HG02970 (cell line): ENCODE measurements around the gene RGCC.

Source experiments
- ATAC-seq: cut with Tn5 transposase; IDR thresholded peaks from one replicate; pipeline ENCODE4 v1.9.1; 2021; ENCODE audit warnings: mild to moderate bottlenecking, moderate library complexity, moderate number of reproducible peaks; ENCODE audit not compliant: unreplicated experiment, low FRiP score

Gene RGCC

DNA sequence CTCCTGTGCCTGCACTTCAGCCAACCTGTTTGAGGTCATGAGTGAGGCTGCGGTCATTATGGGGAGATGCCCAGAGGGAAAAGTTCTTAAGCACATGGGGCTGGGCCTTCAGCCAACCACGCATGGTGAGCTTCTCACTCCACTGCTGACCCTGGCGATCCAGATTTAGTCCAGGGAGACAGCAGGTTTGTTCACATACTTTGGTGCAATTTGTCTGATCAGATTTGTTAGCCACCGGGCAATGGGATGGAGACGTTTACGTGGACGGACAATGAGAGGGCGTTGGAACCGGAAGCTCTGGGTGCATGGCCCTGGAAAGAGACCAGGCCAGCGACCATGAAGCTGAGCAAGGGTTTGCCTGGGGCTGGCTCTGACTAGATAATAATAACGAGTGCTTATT lies 56.2 kb downstream of the RGCC start:
- ATAC-seq, result no peak

DNA sequence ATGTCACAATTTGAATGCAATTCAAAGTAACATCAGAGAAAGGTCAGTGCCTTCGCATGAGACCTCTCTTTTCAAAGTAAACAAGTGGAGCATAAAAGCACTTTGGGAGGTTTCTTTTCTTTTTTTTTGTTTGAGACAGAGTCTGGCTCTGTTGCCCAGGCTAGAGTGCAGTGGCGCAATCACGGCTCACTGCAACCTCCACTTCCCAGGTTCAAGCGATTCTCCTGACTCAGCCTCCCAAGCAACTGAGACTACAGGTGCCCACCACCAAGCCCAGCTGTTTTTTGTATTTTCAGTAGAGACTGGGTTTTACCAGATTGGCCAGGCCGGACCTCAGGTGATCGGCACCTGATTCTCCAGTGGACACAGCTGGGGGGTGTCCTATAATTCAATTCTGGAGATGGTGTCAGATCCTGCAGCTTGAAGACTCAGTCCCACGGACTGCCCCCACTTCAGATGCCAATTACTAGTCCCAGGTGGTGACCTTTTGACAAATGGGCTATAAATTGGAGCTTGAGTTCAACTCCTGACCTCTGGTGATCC lies 57.6 kb downstream of the RGCC start:
- ATAC-seq, result no peak

- no peak for ATAC-seq
Measured at GRCh38 chr13:41515491-41516139, 58.3 kb downstream of the RGCC start.

- no peak for ATAC-seq
Measured at GRCh38 chr13:41516166-41516565, 58.8 kb downstream of the RGCC start.

DNA sequence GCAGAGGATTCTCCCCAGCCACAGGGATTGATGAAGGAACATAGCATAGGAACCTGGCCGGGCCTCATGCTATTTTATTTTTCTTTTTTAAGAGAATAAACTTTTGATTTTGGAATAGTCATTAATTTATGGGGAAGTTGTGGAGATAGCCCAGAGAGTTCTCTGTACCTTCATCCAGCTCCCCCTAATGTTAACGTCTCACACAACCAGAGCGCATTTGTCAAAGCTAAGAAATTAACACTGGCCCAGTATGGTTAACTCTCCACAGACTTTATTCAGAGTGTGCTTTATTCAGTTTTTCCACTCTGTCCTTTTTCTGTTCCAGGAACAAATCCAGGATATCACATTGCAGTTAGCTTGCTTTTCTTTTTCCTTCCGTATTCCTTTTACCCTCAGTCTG lies 59.4 kb downstream of the RGCC start:
- no peak for ATAC-seq

DNA sequence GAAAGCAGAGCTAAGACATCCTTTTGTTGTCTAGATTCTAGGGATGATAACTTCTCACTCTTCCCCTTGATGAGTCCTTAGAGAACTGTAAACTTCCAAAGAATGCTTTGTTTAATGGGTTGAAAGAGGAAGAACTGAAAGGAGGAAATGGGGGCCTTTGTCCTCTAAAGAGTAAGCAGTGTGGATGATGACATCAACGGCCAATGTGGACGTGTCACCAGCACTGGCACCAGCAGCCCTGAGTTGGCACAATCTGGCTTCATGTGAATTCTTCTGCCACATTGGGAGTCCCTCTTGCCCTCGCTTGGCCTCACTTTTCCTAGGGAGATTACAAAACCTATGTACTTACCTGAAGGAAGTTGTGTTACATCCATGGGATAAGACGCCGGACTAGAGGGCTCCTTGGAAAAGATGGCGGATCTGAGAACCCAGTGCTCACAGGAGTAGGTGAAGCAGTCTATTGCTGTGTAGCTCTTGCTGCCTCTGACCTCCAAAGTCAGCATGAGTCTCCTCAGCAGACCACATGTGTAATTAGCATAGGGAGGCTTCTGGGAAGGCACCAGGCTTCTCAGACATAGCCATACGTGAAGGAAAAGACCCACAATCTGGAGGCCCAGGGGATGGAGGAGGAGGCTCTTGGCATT lies 62.8 kb downstream of the RGCC start:
- ATAC-seq, result no peak
